GM12872 (cell line): ENCODE data around the gene NOS2.

ENCODE experiments used
- CTCF ChIP-seq: IDR thresholded peaks from 3 replicates; pipeline ENCODE4 v1.5.1; 2011; ENCODE audit warnings: low read depth, mild to moderate bottlenecking, low read length, moderate library complexity; ENCODE audit not compliant: insufficient read depth

Gene NOS2

DNA sequence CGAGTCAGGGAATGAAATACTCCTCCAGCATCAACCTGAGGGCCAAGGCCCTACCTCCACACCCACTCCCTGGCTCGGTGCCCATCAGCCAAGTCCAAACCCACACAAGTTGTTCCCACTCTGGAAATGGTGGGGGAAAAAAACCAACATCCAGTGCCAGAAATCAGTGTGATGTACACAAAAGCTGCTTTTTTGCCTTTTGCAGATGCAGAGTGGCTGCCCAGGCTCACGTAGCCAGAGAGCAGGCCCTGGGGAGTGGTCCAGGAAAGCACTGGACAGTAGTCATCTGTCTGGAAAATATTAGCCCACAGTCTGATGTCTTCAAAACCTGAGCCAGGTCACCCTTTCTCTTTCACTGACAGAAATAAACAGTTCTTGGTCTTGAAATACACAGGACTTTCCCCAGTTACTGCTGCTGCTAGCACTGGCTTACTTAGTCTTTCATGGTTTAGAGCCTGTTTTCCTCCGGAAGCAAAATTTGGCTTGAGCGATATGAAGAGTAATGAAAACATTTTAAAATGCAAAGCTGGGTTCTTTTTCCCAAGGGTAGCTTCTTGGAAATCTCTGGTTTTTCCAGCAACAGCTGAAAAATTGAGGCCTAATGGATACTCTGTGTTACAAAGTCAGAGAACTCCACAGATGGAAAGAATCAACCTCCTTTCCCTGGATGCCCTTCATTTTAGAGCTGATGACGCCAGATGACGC, 18.2 kb upstream of the NOS2 start:
- no peak for TF ChIP-seq CTCF

GRCh38 chr17:27817731-27818130, 17.4 kb upstream of the NOS2 start:
- no peak for TF ChIP-seq CTCF

DNA sequence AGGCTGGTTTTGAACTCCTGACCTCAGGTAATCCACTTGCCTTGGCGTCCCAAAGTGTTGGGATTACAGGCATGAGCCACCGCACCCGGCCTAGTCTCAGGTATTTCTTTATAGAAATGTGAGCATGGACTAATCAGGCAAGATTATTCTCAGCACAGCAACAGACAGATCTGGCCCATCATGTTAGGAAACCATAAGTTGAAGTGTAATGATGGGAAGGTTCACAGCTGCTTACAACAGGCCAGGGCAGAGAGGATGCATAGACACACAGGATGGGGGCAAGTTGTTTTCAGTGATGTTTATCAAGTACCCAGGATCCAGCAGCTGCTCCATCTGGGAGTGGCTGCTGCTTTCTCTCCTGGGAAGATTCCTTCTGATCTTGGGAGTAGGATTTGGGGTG, 16.6 kb upstream of the NOS2 start:
- no peak for TF ChIP-seq CTCF

DNA sequence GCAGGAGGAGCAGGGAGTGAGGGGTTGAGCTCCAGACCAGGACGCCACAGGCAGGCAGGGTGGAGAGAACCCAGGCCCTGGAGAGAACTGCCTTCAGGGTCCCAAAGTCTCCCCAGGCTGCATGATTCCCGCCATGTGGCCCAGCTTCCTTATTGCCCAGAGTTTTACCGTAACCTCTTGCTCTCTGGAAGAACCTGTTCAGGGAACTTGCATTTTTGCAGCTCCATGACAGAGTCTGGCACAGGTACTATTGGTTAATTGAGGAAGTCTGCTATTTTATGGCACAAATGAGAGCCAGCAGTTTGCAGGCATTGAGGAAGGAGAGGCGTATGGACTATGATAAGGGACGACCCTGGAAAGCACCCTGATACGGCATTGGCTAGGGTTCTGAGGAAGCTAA, 11.6 kb upstream of the NOS2 start:
- no peak for TF ChIP-seq CTCF

GRCh38 chr17:27810902-27811557, 10.7 kb upstream of the NOS2 start:
- no peak for TF ChIP-seq CTCF

DNA sequence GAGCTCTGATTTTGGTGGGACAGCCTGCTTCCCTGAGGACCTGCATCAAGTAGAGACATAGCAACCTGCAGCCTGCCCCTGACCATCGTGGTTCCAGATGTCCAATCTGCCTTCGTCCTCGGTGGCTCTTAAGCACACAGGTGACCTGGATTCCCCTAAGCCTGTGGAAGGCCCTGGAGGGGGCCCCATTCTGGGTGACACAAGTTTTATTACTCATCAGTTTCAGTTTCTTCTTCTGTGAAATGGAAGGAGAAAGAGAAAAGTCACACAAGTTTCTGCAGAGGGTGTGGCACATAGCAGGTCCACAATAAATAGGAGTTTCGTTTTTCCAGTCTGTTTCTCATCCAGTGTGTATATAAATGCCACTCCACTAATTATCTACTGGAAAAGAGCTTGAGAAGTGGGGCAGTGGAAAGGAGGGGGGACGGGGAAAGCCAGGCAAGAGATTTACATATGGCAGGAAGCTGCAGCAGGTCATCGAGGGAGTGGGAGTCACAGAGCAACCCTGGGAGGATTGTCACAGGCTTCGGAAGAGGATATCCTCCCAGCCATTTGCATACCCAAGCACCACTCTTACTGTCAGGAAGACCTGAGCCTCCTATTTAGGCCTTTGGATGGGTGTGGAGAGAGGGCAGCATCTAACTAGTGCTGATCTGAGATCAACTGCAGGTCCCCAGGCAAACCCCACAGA, 10.0 kb upstream of the NOS2 start:
- TF ChIP-seq CTCF = no peak

- TF ChIP-seq CTCF = no peak
These were observed 9.2 kb upstream of the NOS2 start for GRCh38 chr17:27809555-27809954.
